ENCODE measurements around the gene STK32C. TPM values are rescaled to one million over a fixed set of nuclear protein-coding genes. Genes with fewer than 3 reads are reported as not detected.

Gene STK32C
- total RNA-seq, 1 donor from 2014 or later: 15.7 TPM

- no peak for DNase-seq (ENCODE audit: extremely low spot score, unreplicated experiment)
- no peaks in the 10 kb centered on the region for H3K27me3 Mint-ChIP-seq (ENCODE audit: unreplicated experiment)
- H3K4me3 Mint-ChIP-seq (ENCODE audit: unreplicated experiment): no peak overlapping the region
- no peaks in the 10 kb centered on the region for H3K9me3 Mint-ChIP-seq (ENCODE audit: unreplicated experiment)
- no peaks in the 10 kb centered on the region for H3K36me3 Mint-ChIP-seq (ENCODE audit: unreplicated experiment)
- no peak overlapping the region for H3K27ac Mint-ChIP-seq (ENCODE audit: unreplicated experiment)
- H3K4me1 Mint-ChIP-seq (ENCODE audit: unreplicated experiment): no peaks in the 10 kb centered on the region
- TF ChIP-seq, protein P1, sequence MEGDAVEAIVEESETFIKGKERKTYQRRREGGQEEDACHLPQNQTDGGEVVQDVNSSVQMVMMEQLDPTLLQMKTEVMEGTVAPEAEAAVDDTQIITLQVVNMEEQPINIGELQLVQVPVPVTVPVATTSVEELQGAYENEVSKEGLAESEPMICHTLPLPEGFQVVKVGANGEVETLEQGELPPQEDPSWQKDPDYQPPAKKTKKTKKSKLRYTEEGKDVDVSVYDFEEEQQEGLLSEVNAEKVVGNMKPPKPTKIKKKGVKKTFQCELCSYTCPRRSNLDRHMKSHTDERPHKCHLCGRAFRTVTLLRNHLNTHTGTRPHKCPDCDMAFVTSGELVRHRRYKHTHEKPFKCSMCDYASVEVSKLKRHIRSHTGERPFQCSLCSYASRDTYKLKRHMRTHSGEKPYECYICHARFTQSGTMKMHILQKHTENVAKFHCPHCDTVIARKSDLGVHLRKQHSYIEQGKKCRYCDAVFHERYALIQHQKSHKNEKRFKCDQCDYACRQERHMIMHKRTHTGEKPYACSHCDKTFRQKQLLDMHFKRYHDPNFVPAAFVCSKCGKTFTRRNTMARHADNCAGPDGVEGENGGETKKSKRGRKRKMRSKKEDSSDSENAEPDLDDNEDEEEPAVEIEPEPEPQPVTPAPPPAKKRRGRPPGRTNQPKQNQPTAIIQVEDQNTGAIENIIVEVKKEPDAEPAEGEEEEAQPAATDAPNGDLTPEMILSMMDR (IDR thresholded peaks at IDR 0.05): no peak
These were observed 57.0 kb downstream of the STK32C start for GRCh38 chr10:132250481-132251475.

- Mint-ChIP-seq H3K4me1 (ENCODE audit: unreplicated experiment) (no peaks in the 10 kb centered on the region), H3K9me3 (ENCODE audit: unreplicated experiment) (no peaks in the 10 kb centered on the region), H3K27me3 (ENCODE audit: unreplicated experiment) (no peaks in the 10 kb centered on the region), H3K4me3 (ENCODE audit: unreplicated experiment) (no peak overlapping the region), H3K27ac (ENCODE audit: unreplicated experiment) (no peak overlapping the region), H3K36me3 (ENCODE audit: unreplicated experiment) (no peaks in the 10 kb centered on the region)
- no peak for DNase-seq (ENCODE audit: extremely low spot score, unreplicated experiment)
- TF ChIP-seq, protein P1 (IDR thresholded peaks at IDR 0.05): no peak
These were observed 57.9 kb downstream of the STK32C start for GRCh38 chr10:132249824-132250375.

- no peaks in the 10 kb centered on the region for H3K27me3 Mint-ChIP-seq (ENCODE audit: unreplicated experiment)
- H3K4me1 Mint-ChIP-seq (ENCODE audit: unreplicated experiment): no peaks in the 10 kb centered on the region
- no peak overlapping the region for H3K27ac Mint-ChIP-seq (ENCODE audit: unreplicated experiment)
- TF ChIP-seq, protein P1 (IDR thresholded peaks at IDR 0.05): no peak
- H3K36me3 Mint-ChIP-seq (ENCODE audit: unreplicated experiment): no peaks in the 10 kb centered on the region
- H3K4me3 Mint-ChIP-seq (ENCODE audit: unreplicated experiment): no peak overlapping the region
- no peak for DNase-seq (ENCODE audit: extremely low spot score, unreplicated experiment)
- no peaks in the 10 kb centered on the region for H3K9me3 Mint-ChIP-seq (ENCODE audit: unreplicated experiment)
These were observed 58.5 kb downstream of the STK32C start for GRCh38 chr10:132249226-132249724.

- no peak for DNase-seq (ENCODE audit: extremely low spot score, unreplicated experiment)
- Mint-ChIP-seq H3K36me3 (ENCODE audit: unreplicated experiment) (no peaks in the 10 kb centered on the region), H3K27me3 (ENCODE audit: unreplicated experiment) (no peaks in the 10 kb centered on the region), H3K9me3 (ENCODE audit: unreplicated experiment) (no peaks in the 10 kb centered on the region), H3K4me1 (ENCODE audit: unreplicated experiment) (no peaks in the 10 kb centered on the region), H3K27ac (ENCODE audit: unreplicated experiment) (no peak overlapping the region), H3K4me3 (ENCODE audit: unreplicated experiment) (peak overlapping the region; percentile 18)
- TF ChIP-seq, protein P1 (IDR thresholded peaks at IDR 0.05): no peak
These were observed 59.1 kb downstream of the STK32C start for GRCh38 chr10:132248455-132249225.
